ENCODE data around the gene FEZF2. TPM values are rescaled to one million over a fixed set of nuclear protein-coding genes. Genes with fewer than 3 reads are reported as not detected.

Gene FEZF2
- total RNA-seq, result not detected
- not detected for total RNA-seq (2013)

DNA sequence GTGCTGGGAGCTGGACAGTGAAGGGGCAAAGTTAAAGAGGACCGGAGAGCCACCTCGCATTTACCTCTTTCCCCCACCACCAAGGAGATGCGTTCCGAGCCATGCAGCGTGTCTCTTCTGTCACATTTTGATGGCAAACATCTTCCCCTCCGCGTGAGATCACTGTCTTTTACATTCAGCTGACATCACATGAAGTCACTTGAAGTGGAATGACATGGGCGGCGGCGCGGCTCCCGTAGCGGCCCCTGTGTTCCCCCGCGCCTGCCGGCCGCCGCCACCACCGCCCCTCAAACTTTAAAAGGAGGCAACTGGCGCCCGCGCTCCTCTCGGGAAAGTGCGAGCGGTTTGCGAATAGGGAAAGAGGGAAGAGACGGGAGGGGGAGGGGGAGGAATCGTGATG, at the start of gene FEZF2:
TSS of gene FEZF2 (minus strand) at position 336 of the 400 bp plus-strand sequence. CDS start 682 bp downstream, outside the sequence.
- H3K9me3 Mint-ChIP-seq, result peaks cover 0 to 2% of the 10 kb centered on the region in 2 donors
- ATAC-seq (no peak), DNase-seq (no peak)
- H3K27ac ChIP-seq (ENCODE audit: low read length), result no peak within 1 kb of the TSS
- H3K4me3 Mint-ChIP-seq, result no peak within 1 kb of the TSS
- no peak within 1 kb of the TSS for H3K4me3 ChIP-seq (ENCODE audit: low read length)
- no peaks in the 10 kb centered on the region for H3K4me1 ChIP-seq (ENCODE audit: control insufficient read depth, insufficient read depth, low read length)
- H3K27me3 Mint-ChIP-seq (ENCODE audit: low read depth in 2 of 2), result peaks cover 65 to 68% of the 10 kb centered on the region in 2 donors
- no peaks in the 10 kb centered on the region for H3K4me1 Mint-ChIP-seq
- H3K27ac Mint-ChIP-seq, result no peak within 1 kb of the TSS
- peaks cover 7% of the 10 kb centered on the region for H3K36me3 Mint-ChIP-seq
- no peaks in the 10 kb centered on the region for H3K36me3 ChIP-seq (ENCODE audit: control insufficient read depth, insufficient read depth, low read length)
- intact Hi-C loops (cut with micrococcal nuclease), result no loop called here
- H3K27me3 ChIP-seq (ENCODE audit: control insufficient read depth, insufficient read depth, low read length), result peaks cover 49% of the 10 kb centered on the region
- WGBS (ENCODE audit: insufficient coverage), result 6% methylated on average over 28 of the region's 28 CpGs
- H3K9me3 ChIP-seq (ENCODE audit: control insufficient read depth, insufficient read depth, low read length), result peaks cover 6% of the 10 kb centered on the region
- TF ChIP-seq, protein P1, sequence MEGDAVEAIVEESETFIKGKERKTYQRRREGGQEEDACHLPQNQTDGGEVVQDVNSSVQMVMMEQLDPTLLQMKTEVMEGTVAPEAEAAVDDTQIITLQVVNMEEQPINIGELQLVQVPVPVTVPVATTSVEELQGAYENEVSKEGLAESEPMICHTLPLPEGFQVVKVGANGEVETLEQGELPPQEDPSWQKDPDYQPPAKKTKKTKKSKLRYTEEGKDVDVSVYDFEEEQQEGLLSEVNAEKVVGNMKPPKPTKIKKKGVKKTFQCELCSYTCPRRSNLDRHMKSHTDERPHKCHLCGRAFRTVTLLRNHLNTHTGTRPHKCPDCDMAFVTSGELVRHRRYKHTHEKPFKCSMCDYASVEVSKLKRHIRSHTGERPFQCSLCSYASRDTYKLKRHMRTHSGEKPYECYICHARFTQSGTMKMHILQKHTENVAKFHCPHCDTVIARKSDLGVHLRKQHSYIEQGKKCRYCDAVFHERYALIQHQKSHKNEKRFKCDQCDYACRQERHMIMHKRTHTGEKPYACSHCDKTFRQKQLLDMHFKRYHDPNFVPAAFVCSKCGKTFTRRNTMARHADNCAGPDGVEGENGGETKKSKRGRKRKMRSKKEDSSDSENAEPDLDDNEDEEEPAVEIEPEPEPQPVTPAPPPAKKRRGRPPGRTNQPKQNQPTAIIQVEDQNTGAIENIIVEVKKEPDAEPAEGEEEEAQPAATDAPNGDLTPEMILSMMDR (IDR thresholded peaks at IDR 0.05), result no peak

DNA sequence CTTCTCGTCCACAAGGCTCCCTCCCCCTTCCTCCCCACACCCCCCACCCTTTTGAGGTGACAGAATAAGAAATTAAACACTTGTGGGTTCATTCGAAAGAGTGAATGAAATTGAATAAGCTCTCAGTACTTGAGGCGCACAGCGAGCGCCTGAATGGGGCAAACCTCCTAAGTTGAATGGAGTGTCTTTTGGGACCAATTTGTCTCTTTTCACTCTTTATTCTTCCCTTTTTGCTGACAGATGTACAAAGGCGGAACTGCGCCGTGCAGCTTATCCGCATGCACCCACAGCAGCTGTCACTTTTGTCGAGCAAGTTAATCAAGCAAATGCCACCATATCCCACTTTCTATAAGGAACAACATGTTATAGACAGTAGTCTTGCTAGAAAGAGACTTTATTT, 47.9 kb upstream of the FEZF2 start:
- 94% methylated on average over 10 of the region's 10 CpGs for WGBS (ENCODE audit: insufficient coverage)
- ATAC-seq, result no peak
- H3K4me3 ChIP-seq (ENCODE audit: low read length), result no peak overlapping the region
- intact Hi-C loops (cut with micrococcal nuclease), result no loop called here
- peaks cover 2 to 5% of the 10 kb centered on the region in 2 donors for H3K9me3 Mint-ChIP-seq
- DNase-seq, result no peak
- no peaks in the 10 kb centered on the region for H3K4me1 Mint-ChIP-seq
- H3K27me3 ChIP-seq (ENCODE audit: control insufficient read depth, insufficient read depth, low read length), result no peaks in the 10 kb centered on the region
- H3K27me3 Mint-ChIP-seq (ENCODE audit: low read depth in 2 of 2), result no peaks in the 10 kb centered on the region
- H3K36me3 ChIP-seq (ENCODE audit: control insufficient read depth, insufficient read depth, low read length), result no peaks in the 10 kb centered on the region
- H3K9me3 ChIP-seq (ENCODE audit: control insufficient read depth, insufficient read depth, low read length), result no peaks in the 10 kb centered on the region
- H3K36me3 Mint-ChIP-seq, result no peaks in the 10 kb centered on the region
- TF ChIP-seq, protein P1 (IDR thresholded peaks at IDR 0.05), result no peak
- no peaks in the 10 kb centered on the region for H3K4me1 ChIP-seq (ENCODE audit: control insufficient read depth, insufficient read depth, low read length)
- H3K4me3 Mint-ChIP-seq, result no peak overlapping the region
- H3K27ac ChIP-seq (ENCODE audit: low read length), result no peak overlapping the region
- H3K27ac Mint-ChIP-seq, result no peak overlapping the region

DNA sequence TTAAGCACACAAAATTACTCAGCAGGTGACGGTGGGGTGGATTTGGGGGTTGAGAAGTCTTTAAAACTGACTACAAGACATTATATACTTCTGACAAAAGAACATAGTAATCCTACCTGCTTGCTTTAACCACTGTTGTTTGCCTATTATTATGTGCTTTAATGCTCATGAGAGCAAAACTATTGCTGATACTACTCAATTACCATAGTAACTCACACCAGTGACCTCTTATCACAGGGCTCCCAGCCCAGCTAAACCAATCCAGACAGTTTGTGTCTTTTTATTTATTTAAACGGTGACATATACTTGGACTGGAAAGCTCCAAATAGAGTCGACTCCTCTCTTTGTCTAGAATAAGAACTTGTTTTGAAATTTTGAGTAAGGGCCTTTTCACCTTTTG, 42.8 kb upstream of the FEZF2 start:
- no peak overlapping the region for H3K4me3 ChIP-seq (ENCODE audit: low read length)
- TF ChIP-seq, protein P1 (IDR thresholded peaks at IDR 0.05), result no peak
- H3K4me1 Mint-ChIP-seq, result no peaks in the 10 kb centered on the region
- peaks cover 2 to 7% of the 10 kb centered on the region in 2 donors for H3K9me3 Mint-ChIP-seq
- no peaks in the 10 kb centered on the region for H3K27me3 Mint-ChIP-seq (ENCODE audit: low read depth in 2 of 2)
- H3K27ac ChIP-seq (ENCODE audit: low read length), result no peak overlapping the region
- H3K36me3 ChIP-seq (ENCODE audit: control insufficient read depth, insufficient read depth, low read length), result no peaks in the 10 kb centered on the region
- no peak overlapping the region for H3K4me3 Mint-ChIP-seq
- no peak overlapping the region for H3K27ac Mint-ChIP-seq
- no peaks in the 10 kb centered on the region for H3K27me3 ChIP-seq (ENCODE audit: control insufficient read depth, insufficient read depth, low read length)
- DNase-seq (no peak), ATAC-seq (no peak)
- no peaks in the 10 kb centered on the region for H3K4me1 ChIP-seq (ENCODE audit: control insufficient read depth, insufficient read depth, low read length)
- 92% methylated on average over 2 of the region's 3 CpGs for WGBS (ENCODE audit: insufficient coverage)
- H3K9me3 ChIP-seq (ENCODE audit: control insufficient read depth, insufficient read depth, low read length), result no peaks in the 10 kb centered on the region
- no peaks in the 10 kb centered on the region for H3K36me3 Mint-ChIP-seq
- intact Hi-C loops (cut with micrococcal nuclease), result no loop called here

DNA sequence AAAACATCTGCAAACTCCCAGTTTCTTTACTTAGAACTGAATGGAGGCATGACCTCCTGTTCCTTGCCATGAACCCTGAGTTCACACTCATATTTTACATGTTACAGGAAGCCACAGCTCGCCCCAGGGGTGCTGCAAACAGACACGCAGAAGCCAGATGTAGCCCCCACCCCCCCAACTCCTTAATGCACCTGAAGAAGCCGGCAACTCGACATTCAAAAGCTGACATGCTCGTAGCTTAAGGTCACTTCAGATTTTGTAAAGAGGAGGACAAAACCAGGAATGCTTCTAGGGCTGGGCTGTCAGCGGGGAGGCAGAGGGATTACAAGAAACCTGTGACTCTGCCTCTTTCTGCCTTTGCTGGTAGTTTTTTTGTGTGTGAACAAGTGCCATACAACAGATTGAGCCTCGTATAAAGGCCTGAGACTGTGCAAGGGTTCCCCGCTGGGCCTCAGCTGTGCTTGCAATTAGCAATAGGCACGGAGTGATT, 42.0 kb upstream of the FEZF2 start:
- Mint-ChIP-seq H3K36me3 (no peaks in the 10 kb centered on the region), H3K27ac (no peak overlapping the region), H3K4me1 (no peaks in the 10 kb centered on the region), H3K4me3 (no peak overlapping the region), H3K9me3 (peaks cover 2 to 7% of the 10 kb centered on the region in 2 donors), H3K27me3 (ENCODE audit: low read depth in 2 of 2) (no peaks in the 10 kb centered on the region)
- TF ChIP-seq, protein P1 (IDR thresholded peaks at IDR 0.05), result no peak
- ATAC-seq (no peak), DNase-seq (no peak)
- H3K9me3 ChIP-seq (ENCODE audit: control insufficient read depth, insufficient read depth, low read length), result no peaks in the 10 kb centered on the region
- H3K27me3 ChIP-seq (ENCODE audit: control insufficient read depth, insufficient read depth, low read length), result no peaks in the 10 kb centered on the region
- 59% methylated on average over 9 of the region's 9 CpGs for WGBS (ENCODE audit: insufficient coverage)
- H3K36me3 ChIP-seq (ENCODE audit: control insufficient read depth, insufficient read depth, low read length), result no peaks in the 10 kb centered on the region
- H3K4me1 ChIP-seq (ENCODE audit: control insufficient read depth, insufficient read depth, low read length), result no peaks in the 10 kb centered on the region
- H3K4me3 ChIP-seq (ENCODE audit: low read length), result no peak overlapping the region
- no peak overlapping the region for H3K27ac ChIP-seq (ENCODE audit: low read length)
- intact Hi-C loops (cut with micrococcal nuclease), result no loop called here

Measured in natural killer cell (primary cell).